HG03469 (cell line): Measurements from ENCODE around the gene FKBP15.

Experiments used
- ATAC-seq: cut with Tn5 transposase; IDR thresholded peaks from one replicate; pipeline ENCODE4 v1.9.1; 2021; ENCODE audit warnings: mild to moderate bottlenecking, moderate library complexity, moderate number of reproducible peaks; ENCODE audit not compliant: unreplicated experiment

FKBP15 gene

DNA sequence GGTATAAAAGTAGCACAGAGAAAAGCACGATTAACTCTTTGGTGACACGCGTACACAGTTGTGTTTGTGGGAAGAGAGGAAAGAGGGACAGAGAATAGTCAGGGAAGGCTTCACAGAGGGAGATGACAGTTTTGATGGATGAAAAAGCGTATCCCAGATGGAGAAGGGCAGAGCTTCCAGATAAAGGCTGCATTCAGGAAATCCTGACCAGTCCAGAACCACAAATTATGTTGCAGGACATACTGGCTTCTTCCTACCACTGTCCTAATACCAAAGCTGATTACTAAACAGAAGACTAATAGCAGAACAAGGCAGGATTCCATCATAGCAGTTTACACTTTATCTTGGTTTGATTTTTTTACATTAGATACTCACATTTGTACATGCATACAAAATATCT is 35.8 kb downstream of the FKBP15 start:
- ATAC-seq, result no peak

DNA sequence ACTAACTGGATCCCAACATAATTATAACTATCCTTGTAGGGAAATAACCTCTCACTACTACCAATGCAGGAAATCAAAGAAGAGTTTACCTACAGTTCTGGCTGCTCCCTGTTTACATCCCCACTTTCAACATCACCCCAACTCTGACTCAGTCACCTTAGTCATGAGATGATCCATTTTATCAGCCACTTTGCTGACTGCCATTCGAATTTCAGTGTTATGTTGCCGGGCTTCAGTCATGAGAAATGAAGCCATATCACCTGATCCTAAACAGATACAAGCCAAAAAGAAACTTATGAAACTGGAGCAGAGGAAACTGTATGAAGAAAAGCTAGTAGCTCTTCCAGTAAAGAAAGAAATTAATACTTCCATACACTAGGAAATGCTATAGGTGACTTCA is 36.5 kb downstream of the FKBP15 start:
- no peak for ATAC-seq

GRCh38 chr9:113183956-113184488 is 37.1 kb downstream of the FKBP15 start:
- no peak for ATAC-seq

DNA sequence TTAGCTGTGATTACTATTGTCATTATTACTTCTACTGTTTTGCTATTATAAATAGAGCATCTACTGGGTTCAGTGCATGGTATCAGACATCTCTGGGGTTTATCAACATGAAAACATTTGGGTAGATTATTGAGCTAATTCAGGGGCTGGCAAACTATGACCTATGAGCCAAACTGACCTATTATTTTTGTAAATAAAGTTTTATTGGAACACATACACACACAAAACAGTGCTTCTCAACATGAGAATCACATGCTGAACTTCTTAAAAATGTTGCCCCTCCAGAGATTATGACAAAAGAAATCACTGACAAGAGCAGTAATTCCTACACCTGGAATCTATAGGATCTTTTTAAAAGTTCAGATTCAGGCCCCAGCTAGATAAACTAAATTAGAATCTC is 39.9 kb downstream of the FKBP15 start:
- ATAC-seq, result no peak

GRCh38 chr9:113179839-113180238 is 41.2 kb downstream of the FKBP15 start:
- no peak for ATAC-seq

DNA sequence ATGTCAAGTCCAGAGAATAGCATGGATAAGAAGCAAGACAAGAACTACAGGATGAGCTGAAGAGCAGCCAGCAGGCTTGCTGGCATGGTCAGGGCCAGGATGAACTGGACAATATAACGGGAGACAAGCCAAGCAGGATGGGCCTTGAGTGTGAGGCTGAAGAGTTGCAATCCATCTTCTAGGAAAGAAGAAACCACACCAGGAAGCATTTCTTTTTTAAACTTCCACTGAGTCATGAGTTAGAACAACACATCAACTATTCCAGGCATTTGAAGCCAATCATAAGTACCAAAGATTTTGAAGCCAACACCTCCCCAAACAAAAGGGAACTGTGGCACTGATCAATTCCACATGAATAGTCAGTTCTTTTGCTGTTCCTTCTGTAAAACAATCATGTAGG is 43.0 kb downstream of the FKBP15 start:
- ATAC-seq, result no peak

GRCh38 chr9:113177251-113177650 is 43.8 kb downstream of the FKBP15 start:
- ATAC-seq, result no peak

- ATAC-seq, result no peak
Measured at GRCh38 chr9:113176803-113177202, 44.3 kb downstream of the FKBP15 start.

GRCh38 chr9:113173341-113173740 is 47.7 kb downstream of the FKBP15 start:
- ATAC-seq, result no peak

DNA sequence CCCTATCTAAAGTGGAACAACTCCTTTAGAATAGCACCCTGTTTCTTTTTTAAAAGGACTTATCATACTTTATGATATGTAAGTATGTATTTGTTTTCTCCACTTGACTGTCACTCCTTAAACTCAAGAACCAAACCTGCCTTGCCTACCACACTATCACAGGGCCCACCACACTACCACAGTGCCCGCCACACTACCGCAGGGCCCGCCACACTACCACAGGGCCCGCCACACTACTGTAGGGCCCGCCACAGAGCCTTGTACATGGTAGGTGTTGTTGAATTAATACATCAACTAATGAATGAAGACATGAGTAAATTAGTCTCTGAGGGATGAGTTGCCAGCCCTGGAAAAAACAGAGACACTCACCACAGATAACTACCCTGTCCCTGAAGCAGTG is 52.3 kb downstream of the FKBP15 start:
- no peak for ATAC-seq

DNA sequence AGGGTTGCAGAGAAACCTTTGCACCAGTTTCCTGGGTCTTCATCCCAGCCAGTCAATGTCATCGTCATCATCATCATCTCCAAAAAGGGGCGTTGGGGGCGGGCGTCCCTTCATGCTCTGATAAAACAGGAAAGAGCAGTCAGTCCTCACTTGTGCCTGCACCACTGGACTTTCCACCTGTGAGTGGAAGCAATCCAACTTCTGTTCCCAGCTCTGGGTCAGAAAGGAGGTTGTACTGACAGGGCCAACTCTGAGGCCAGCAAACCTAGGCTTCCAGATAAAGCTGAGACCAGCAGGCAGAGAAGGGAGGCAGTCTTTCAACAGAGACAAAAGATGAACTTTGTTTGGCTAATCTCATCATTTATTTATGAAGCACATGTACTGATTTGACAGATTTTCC is 55.0 kb downstream of the FKBP15 start:
- ATAC-seq, result no peak

DNA sequence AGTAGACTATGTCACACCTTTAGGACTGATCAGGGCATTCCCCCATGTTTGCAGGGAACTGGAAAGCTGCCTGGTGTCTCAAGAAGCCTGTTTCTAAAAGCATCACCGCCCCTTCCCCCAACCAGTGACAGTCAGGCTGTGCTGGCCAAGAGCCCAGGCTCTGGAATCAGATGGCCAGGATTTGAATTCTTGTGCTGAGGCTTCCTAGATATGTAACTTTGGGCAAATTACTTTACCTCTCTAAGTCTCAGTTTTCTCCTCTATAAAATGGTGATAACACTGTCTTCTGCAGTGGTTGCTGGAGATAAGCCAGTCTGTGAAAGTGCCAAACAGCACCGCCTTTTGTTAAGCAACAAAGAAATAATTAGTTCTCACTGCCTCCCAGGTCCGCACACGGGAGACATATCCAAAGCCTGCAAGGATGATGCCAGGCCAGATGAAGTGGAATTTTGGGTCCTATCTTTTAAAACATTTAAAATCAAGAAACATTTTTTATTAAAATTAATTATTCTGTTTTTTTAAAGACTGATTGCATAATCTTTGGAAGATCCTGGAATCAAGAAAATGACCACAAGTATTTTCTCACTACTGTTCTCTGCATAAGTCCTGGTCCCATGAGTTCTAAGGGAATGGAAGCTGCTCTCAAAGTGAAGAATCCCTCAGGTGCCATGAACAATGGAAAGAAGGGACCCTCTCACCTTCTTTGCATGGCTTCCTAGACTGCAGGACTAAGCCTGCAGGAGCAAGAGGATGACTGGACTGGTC is 56.4 kb downstream of the FKBP15 start:
- ATAC-seq, result no peak

DNA sequence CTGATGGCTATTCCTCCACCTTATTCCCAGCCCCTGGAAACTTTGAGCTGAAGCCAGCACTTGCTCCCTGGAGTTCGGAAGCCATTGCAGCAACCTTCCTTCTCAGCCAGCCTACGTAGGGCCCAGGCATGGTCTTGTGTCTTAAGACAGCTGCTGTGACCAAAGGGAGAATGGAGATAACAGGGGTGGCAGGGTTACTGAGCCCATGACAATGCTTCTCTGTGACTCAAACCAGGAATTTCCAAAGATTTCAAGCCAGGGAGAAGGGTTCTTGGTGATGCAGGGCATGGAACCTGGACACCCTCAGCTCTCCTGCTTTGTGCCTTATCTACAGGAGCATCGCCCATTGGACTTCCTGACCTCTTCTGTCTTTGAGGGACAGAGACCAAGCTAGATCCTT is 58.1 kb downstream of the FKBP15 start:
- no peak for ATAC-seq

GRCh38 chr9:113160571-113160970 is 60.5 kb downstream of the FKBP15 start:
- no peak for ATAC-seq

DNA sequence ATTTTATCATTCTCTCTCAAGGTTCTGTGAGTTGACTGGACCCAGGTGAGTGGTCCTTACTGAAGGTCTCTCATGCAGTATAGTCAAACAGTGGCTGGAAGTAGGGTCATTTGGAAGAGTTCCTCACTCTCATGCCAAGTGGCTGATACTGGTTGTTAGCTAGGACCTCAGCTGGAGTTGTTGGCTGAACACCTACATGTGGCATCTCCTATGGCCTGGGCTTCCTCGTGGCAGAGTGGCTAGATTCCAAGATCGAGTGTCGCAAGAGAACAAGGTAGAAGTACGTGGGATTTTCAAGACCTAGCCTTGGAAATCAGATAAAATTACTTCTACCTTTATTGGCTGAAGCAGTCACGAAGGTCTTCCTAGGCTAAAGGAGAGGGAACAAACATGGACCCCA is 62.6 kb downstream of the FKBP15 start:
- ATAC-seq, result no peak

DNA sequence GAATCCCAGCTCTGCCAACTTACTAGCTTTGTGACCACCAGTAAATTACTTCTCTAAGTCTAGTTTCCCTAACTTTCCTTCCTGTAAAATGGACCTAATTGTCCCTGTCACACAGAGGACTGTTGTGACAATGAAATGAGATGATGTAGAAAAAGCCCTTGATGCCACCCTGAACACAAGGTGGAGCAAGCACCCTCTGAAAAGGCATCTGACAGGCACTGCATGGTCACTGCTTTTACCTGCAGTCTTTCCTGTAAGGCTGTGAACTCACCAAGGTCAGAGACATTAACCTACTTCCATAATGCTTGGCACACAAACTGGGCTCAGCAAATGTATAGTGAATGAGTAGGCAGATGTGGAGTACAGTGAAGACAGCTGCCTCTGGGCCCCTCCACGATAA is 64.2 kb downstream of the FKBP15 start:
- ATAC-seq, result no peak

- no peak for ATAC-seq
Measured at GRCh38 chr9:113155911-113156588, 65.0 kb downstream of the FKBP15 start.

- ATAC-seq, result no peak
Measured at GRCh38 chr9:113154946-113155345, 66.1 kb downstream of the FKBP15 start.

DNA sequence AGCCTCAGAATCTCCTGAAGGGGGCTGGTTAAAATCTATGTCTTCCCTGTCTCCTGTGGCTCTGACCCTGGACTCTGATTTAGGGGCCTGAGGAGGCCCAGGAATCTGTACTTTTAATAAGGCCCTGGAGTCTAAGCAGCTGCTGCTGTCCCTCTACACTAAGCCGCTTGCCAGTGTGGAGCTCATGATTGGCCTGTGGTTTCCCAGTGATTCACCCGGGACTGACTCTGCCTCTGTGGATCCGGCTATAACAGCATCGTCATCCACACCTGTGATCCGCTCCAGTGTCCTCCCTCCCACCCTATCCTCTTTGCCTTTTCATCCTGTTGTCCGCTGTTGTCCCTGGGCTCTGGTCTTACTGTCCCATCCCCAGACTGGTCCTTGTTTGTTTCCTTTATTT is 66.6 kb downstream of the FKBP15 start:
- ATAC-seq, result no peak

DNA sequence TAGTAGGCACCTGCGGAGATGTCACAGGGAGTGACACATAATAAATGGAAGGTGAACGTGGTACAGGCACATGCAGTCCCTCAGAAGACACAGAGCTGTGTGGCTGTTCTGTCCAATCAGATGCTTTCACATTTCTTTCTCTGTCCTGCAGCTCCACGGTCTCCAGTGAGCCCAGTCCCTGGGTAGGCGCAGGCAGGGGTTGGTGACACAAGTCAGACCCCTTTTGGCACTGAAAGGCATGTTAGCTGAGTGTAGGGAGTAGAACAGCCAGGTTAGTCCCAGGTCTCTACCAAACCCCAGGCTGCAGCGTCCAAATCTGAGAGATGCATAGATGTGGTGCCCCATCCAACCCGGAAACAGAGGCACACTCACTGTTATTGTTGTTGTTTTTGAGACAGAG is 67.5 kb downstream of the FKBP15 start:
- ATAC-seq, result no peak

- no peak for ATAC-seq
Measured at GRCh38 chr9:113152699-113153098, 68.4 kb downstream of the FKBP15 start.
